GM23248 (cell line): ENCODE data around the gene DBNDD2. TPM values are rescaled to one million over a fixed set of nuclear protein-coding genes. Genes with fewer than 3 reads are reported as not detected.

Source experiments
- DNase-seq: peaks from one replicate; pipeline ENCODE4 v3.0.0-alpha.2; 2015
- H2AFZ ChIP-seq: fragments of 200-600 bp; sonication (generic); 2 replicates; pipeline ENCODE4 v1.6.1; 2016; ENCODE audit warnings: antibody characterized with exemption
- H3F3A ChIP-seq: fragments of 200-600 bp; sonication (generic); 2 replicates; pipeline ENCODE4 v1.6.1; 2016; ENCODE audit warnings: mild to moderate bottlenecking, antibody characterized with exemption, mixed run types; ENCODE audit not compliant: insufficient read depth
- H3K27ac ChIP-seq: fragments of 200-600 bp; sonication (generic); 2 replicates; pipeline ENCODE4 v1.5.1; 2016; ENCODE audit warnings: mild to moderate bottlenecking
- H3K27me3 ChIP-seq: fragments of 200-600 bp; sonication (generic); replicated peaks from 2 replicates; pipeline ENCODE4 v1.6.1; 2016; ENCODE audit warnings: mild to moderate bottlenecking; ENCODE audit not compliant: insufficient read depth
- H3K36me3 ChIP-seq: fragments of 200-600 bp; sonication (generic); 2 replicates; pipeline ENCODE4 v1.6.1; 2016; ENCODE audit warnings: low read depth, mild to moderate bottlenecking
- H3K4me1 ChIP-seq: fragments of 200-600 bp; sonication (generic); 2 replicates; pipeline ENCODE4 v1.6.1; 2016; ENCODE audit warnings: mild to moderate bottlenecking; ENCODE audit not compliant: insufficient read depth
- H3K4me2 ChIP-seq: fragments of 200-600 bp; sonication (generic); one replicate; pipeline ENCODE4 v1.6.1; 2016; ENCODE audit warnings: mild to moderate bottlenecking; ENCODE audit not compliant: unreplicated experiment
- H3K4me3 ChIP-seq: fragments of 200-600 bp; sonication (generic); 2 replicates; pipeline ENCODE4 v1.5.1; 2016; ENCODE audit warnings: mild to moderate bottlenecking
- H3K79me2 ChIP-seq: fragments of 200-600 bp; sonication (generic); 2 replicates; pipeline ENCODE4 v1.6.1; 2016; ENCODE audit warnings: mild to moderate bottlenecking; ENCODE audit not compliant: insufficient read depth
- H3K9ac ChIP-seq: fragments of 200-600 bp; sonication (generic); 2 replicates; pipeline ENCODE4 v1.6.1; 2016; ENCODE audit warnings: mild to moderate bottlenecking
- H3K9me2 ChIP-seq: fragments of 200-600 bp; sonication (generic); 2 replicates; pipeline ENCODE4 v1.6.1; 2016; ENCODE audit warnings: mixed run types, mild to moderate bottlenecking, moderate library complexity; ENCODE audit not compliant: insufficient read depth
- H3K9me3 ChIP-seq: fragments of 200-600 bp; sonication (generic); one replicate; pipeline ENCODE4 v1.6.1; 2017; ENCODE audit warnings: low read depth
- H4K20me1 ChIP-seq: fragments of 200-600 bp; sonication (generic); 2 replicates; pipeline ENCODE4 v1.6.0; 2016; ENCODE audit not compliant: insufficient read depth
- EZH2 ChIP-seq: fragments of 200-600 bp; sonication (generic); IDR thresholded peaks from 2 replicates; pipeline ENCODE4 v1.6.1; 2018; ENCODE audit warnings: antibody characterized with exemption, mild to moderate bottlenecking; ENCODE audit not compliant: insufficient read depth, poor library complexity, severe bottlenecking
- EZH2phosphoT487 ChIP-seq: fragments of 200-600 bp; sonication (generic); IDR thresholded peaks from 2 replicates; pipeline ENCODE4 v1.6.1; 2018; ENCODE audit warnings: antibody characterized with exemption, moderate library complexity, mild to moderate bottlenecking, low read depth; ENCODE audit not compliant: insufficient read depth
- WGBS, 2 experiments: methylation state at CpG; one replicate each; pipeline ENCODE4 v1.1.6; 2015 to 2017; ENCODE audit warnings: low lambda C conversion rate in 2 of 2, low coverage in 1 of 2; ENCODE audit errors: missing lambda C conversion rate in 2 of 2; 5-methylcytosine and 5-hydroxymethylcytosine counted together
- in situ Hi-C: fragments of 300-500 bp; cut with MboI; formaldehyde crosslinking; loops from 2 replicates; pipeline ENCODE4 v1.15.0; 2020
- polyA plus RNA-seq: library from polyadenylated mRNA; unstranded; fragments of >200 nt; fragmentation: Nextera tagmentation; extraction: Ambion mirVana; gene quantifications from 2 replicates; pipeline ENCODE4 v1.2.1, GENCODE V29; 2016
- total RNA-seq: library from RNA; depleted of rRNA; stranded (reverse); fragments of >200 nt; shearing (Covaris generic); gene quantifications from 2 replicates; pipeline ENCODE4 v1.2.3, GENCODE V29; 2014; rRNA removed

DBNDD2 gene, protein sequence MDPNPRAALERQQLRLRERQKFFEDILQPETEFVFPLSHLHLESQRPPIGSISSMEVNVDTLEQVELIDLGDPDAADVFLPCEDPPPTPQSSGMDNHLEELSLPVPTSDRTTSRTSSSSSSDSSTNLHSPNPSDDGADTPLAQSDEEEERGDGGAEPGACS
- total RNA-seq (5.1 and 5.7 TPM in 2 replicates), polyA plus RNA-seq (27.9 and 30.0 TPM in 2 replicates)

- Histone ChIP-seq H2AFZ (peak within 1 kb of the TSS; percentile 71), H3K4me1 (0 out of 2 replicates have a peak, but pooled peaks cover 7% of the 10 kb centered on the region), H3F3A (peaks cover 3% of the 10 kb centered on the region; the same call in 1 of the 2 replicates), H3K9me2 (no peaks in the 10 kb centered on the region), H3K9ac (peak within 1 kb of the TSS; percentile 88), H3K4me2 (peak within 1 kb of the TSS; percentile 80), H3K27me3 (no peaks in the 10 kb centered on the region), H4K20me1 (no peaks in the 10 kb centered on the region), H3K36me3 (no peaks in the 10 kb centered on the region), H3K9me3 (no peaks in the 10 kb centered on the region), H3K79me2 (no peaks in the 10 kb centered on the region), H3K27ac (peak within 1 kb of the TSS; percentile 55), H3K4me3 (peak within 1 kb of the TSS; percentile 76)
- DNase-seq = no peak
- 87 to 88% methylated on average over 21 of the region's 21 CpGs for WGBS, 2 experiments
- in situ Hi-C loops = no loop called here
- TF ChIP-seq EZH2phosphoT487 (no peak), EZH2 (no peak)
Measured at GRCh38 chr20:45407783-45408645, at the start of gene DBNDD2. Gene DBNDD2, plus strand, starts transcription at chr20:45408289. Its CDS starts 179 bp downstream, at chr20:45408468.

GRCh38 chr20:45359069-45359405, 49.1 kb upstream of the DBNDD2 start:
- in situ Hi-C loops = no loop called here
- peak overlapping the region; percentile 63 for H3K27ac ChIP-seq
- WGBS, 2 experiments = 87 to 90% methylated on average over 7 of the region's 7 CpGs
- H3K9me3 ChIP-seq = no peaks in the 10 kb centered on the region
- peak; percentile 28 for DNase-seq
- H2AFZ ChIP-seq = no peak overlapping the region
- no peaks in the 10 kb centered on the region for H4K20me1 ChIP-seq
- peaks cover 41% of the 10 kb centered on the region for H3K4me1 ChIP-seq
- no peak overlapping the region for H3K4me3 ChIP-seq
- no peaks in the 10 kb centered on the region for H3K27me3 ChIP-seq
- H3K36me3 ChIP-seq = no peaks in the 10 kb centered on the region
- TF ChIP-seq EZH2phosphoT487 (no peak), EZH2 (no peak)
- H3F3A ChIP-seq = peaks cover 46% of the 10 kb centered on the region
- no peaks in the 10 kb centered on the region for H3K9me2 ChIP-seq
- peak overlapping the region; percentile 55 for H3K4me2 ChIP-seq
- H3K9ac ChIP-seq = no peak overlapping the region
- peaks cover 7% of the 10 kb centered on the region for H3K79me2 ChIP-seq

- Histone ChIP-seq H3K9me3 (no peaks in the 10 kb centered on the region), H2AFZ (no peak overlapping the region), H3K79me2 (peaks cover 12% of the 10 kb centered on the region), H3K4me2 (no peak overlapping the region), H3F3A (peaks cover 45% of the 10 kb centered on the region), H3K9ac (no peak overlapping the region), H3K36me3 (no peaks in the 10 kb centered on the region), H3K9me2 (no peaks in the 10 kb centered on the region), H3K27ac (peak overlapping the region; percentile 63), H3K4me1 (peaks cover 43% of the 10 kb centered on the region), H3K4me3 (no peak overlapping the region), H4K20me1 (no peaks in the 10 kb centered on the region), H3K27me3 (no peaks in the 10 kb centered on the region)
- peak; percentile 23 for DNase-seq
- in situ Hi-C loops = no loop called here
- TF ChIP-seq EZH2 = no peak
- TF ChIP-seq EZH2phosphoT487 = no peak
- WGBS, 2 experiments = 76 to 83% methylated on average over 8 to 9 of the region's 9 CpGs
Measured at GRCh38 chr20:45359406-45360148, 48.5 kb upstream of the DBNDD2 start.

DNA sequence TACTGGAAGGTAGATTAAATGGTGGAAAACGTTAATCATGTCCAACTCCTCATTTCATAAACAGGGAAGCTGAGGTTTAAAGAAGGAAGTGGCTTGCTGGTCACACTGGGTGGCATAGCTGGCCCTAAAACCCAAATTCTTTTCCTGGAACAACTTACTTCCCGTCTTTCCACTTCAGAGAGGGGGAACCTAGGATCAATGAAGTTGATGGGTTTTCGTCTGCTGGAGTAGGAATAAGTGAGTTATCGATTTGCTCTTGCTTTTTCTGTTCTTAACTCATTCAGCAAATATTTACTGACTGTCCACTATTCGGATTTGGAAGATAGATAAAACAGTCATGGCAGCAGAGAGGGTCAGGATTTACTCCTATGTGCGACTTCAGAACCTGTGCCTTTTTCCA, 46.3 kb upstream of the DBNDD2 start:
- WGBS, 2 experiments = 62 to 64% methylated on average over 6 of the region's 6 CpGs
- in situ Hi-C loops = no loop called here
- Histone ChIP-seq H3K36me3 (no peaks in the 10 kb centered on the region), H3K27me3 (no peaks in the 10 kb centered on the region), H3K9me2 (no peaks in the 10 kb centered on the region), H3K4me3 (no peak overlapping the region), H3K27ac (no peak overlapping the region), H4K20me1 (no peaks in the 10 kb centered on the region), H3K4me2 (no peak overlapping the region), H3K9me3 (no peaks in the 10 kb centered on the region), H3K4me1 (peaks cover 33% of the 10 kb centered on the region), H3K79me2 (peaks cover 35% of the 10 kb centered on the region), H2AFZ (no peak overlapping the region), H3F3A (peaks cover 33% of the 10 kb centered on the region), H3K9ac (no peak overlapping the region)
- no peak for TF ChIP-seq EZH2
- TF ChIP-seq EZH2phosphoT487 = no peak
- DNase-seq = no peak
